IMR-90 (cell line): ENCODE data around the gene PTPRCAP. TPM values are rescaled to one million over a fixed set of nuclear protein-coding genes. Genes with fewer than 3 reads are reported as not detected.

Source experiments
- ATAC-seq: fragments of 200-7000 bp; cut with Tn5 transposase; 2 replicates; pipeline ENCODE4 v1.9.1; 2020; ENCODE audit warnings: low read depth, mild to moderate bottlenecking, moderate library complexity
- BruUV-seq: library from RNA; stranded (reverse); fragments of 400-500 nt; replicated peaks from 2 replicates; lab custom pipeline; 2021; lab: Mats Ljungman, UMichigan
- CTCF ChIA-PET: fragments of 300-600 bp; formaldehyde crosslinking; extraction: SDS; loops from one replicate; lab custom pipeline; 2021; ENCODE audit warnings: antibody characterized with exemption; lab: Yijun Ruan, JAX
- POLR2A ChIA-PET: fragments of 300-600 bp; sonication (Branson Sonifier 250); formaldehyde crosslinking; loops from one replicate; lab custom pipeline; 2022; ENCODE audit warnings: antibody characterized with exemption; ENCODE audit not compliant: unreplicated experiment; lab: Charles Lee
- DNase-seq: peaks from one replicate; pipeline ENCODE4 v3.0.0; 2013
- H2AFZ ChIP-seq: replicated peaks from 2 replicates; pipeline ENCODE3; 2013; ENCODE audit warnings: low read length, mild to moderate bottlenecking; ENCODE audit not compliant: poor library complexity
- H2AK5ac ChIP-seq: 2 replicates; pipeline ENCODE4 v1.6.1; 2013; ENCODE audit warnings: low read depth, low read length, inconsistent platforms
- H2AK9ac ChIP-seq: replicated peaks from 2 replicates; pipeline ENCODE3; 2013; ENCODE audit warnings: mild to moderate bottlenecking, low read depth, low read length, moderate library complexity; ENCODE audit not compliant: poor library complexity
- H2BK120ac ChIP-seq: 2 replicates; pipeline ENCODE4 v1.6.1; 2013; ENCODE audit warnings: low read depth, low read length, inconsistent platforms
- H2BK15ac ChIP-seq: 3 replicates; pipeline ENCODE4 v1.6.1; 2013; ENCODE audit warnings: low read depth, low read length, inconsistent platforms
- H2BK20ac ChIP-seq: 2 replicates; pipeline ENCODE4 v1.6.1; 2013; ENCODE audit warnings: low read depth, mild to moderate bottlenecking, inconsistent platforms, low read length, moderate library complexity
- H2BK5ac ChIP-seq: 2 replicates; pipeline ENCODE4 v1.6.1; 2013; ENCODE audit warnings: mild to moderate bottlenecking, low read depth, low read length, inconsistent platforms; ENCODE audit not compliant: poor library complexity, severe bottlenecking
- H3K14ac ChIP-seq: replicated peaks from 2 replicates; pipeline ENCODE4 v1.6.1; 2013; ENCODE audit warnings: low read depth, low read length, inconsistent platforms
- H3K18ac ChIP-seq: 2 replicates; pipeline ENCODE4 v1.6.1; 2013; ENCODE audit warnings: low read depth, low read length, control low read depth
- H3K23ac ChIP-seq: 2 replicates; pipeline ENCODE4 v1.6.1; 2013; ENCODE audit warnings: low read depth, low read length, inconsistent platforms
- H3K27ac ChIP-seq: 2 replicates; pipeline ENCODE4 v1.5.1; 2013; ENCODE audit warnings: mild to moderate bottlenecking, control low read depth, low read length; ENCODE audit not compliant: insufficient read depth
- H3K27me3 ChIP-seq: 2 replicates; pipeline ENCODE4 v1.6.1; 2013; ENCODE audit warnings: low read length; ENCODE audit not compliant: control insufficient read depth, insufficient read depth
- H3K36me3 ChIP-seq: 2 replicates; pipeline ENCODE4 v1.6.1; 2013; ENCODE audit warnings: low read length, mixed read lengths; ENCODE audit not compliant: control insufficient read depth, insufficient read depth
- H3K4ac ChIP-seq: 2 replicates; pipeline ENCODE4 v1.6.1; 2013; ENCODE audit warnings: low read depth, low read length, inconsistent platforms
- H3K4me1 ChIP-seq: 2 replicates; pipeline ENCODE4 v1.6.1; 2013; ENCODE audit warnings: low read length, mixed read lengths; ENCODE audit not compliant: control insufficient read depth, insufficient read depth
- H3K4me2 ChIP-seq: 2 replicates; pipeline ENCODE4 v1.6.1; 2013; ENCODE audit warnings: low read depth, mild to moderate bottlenecking, control low read depth, low read length, moderate library complexity
- H3K4me3 ChIP-seq: 2 replicates; pipeline ENCODE4 v1.5.1; 2013; ENCODE audit warnings: low read depth, mild to moderate bottlenecking, control low read depth, low read length, moderate library complexity; ENCODE audit not compliant: insufficient read depth
- H3K56ac ChIP-seq: 2 replicates; pipeline ENCODE4 v1.6.1; 2013; ENCODE audit warnings: low read length, inconsistent platforms; ENCODE audit not compliant: insufficient read depth; ENCODE audit errors: extremely low read depth
- H3K79me1 ChIP-seq, 2 experiments: 2 replicates each; pipeline ENCODE4 v1.6.1; 2013; ENCODE audit warnings: low read length in 2 of 2, inconsistent platforms in 1 of 2, low read depth in 1 of 2
- H3K9ac ChIP-seq: 2 replicates; pipeline ENCODE4 v1.6.1; 2013; ENCODE audit warnings: low read depth, low read length, control low read depth
- H3K9me1 ChIP-seq: 2 replicates; pipeline ENCODE4 v1.6.1; 2013; ENCODE audit warnings: low read length, inconsistent platforms; ENCODE audit not compliant: insufficient read depth
- H3K9me3 ChIP-seq: 2 replicates; pipeline ENCODE4 v1.6.1; 2013; ENCODE audit warnings: low read length; ENCODE audit not compliant: control insufficient read depth, insufficient read depth
- H4K20me1 ChIP-seq: 2 replicates; pipeline ENCODE4 v1.6.1; 2013; ENCODE audit warnings: low read length, inconsistent platforms; ENCODE audit not compliant: insufficient read depth
- H4K5ac ChIP-seq: 2 replicates; pipeline ENCODE4 v1.6.1; 2013; ENCODE audit warnings: mild to moderate bottlenecking, low read depth, low read length, control low read depth
- H4K8ac ChIP-seq, 2 experiments: 2 replicates each; pipeline ENCODE4 v1.6.1; 2013; ENCODE audit warnings: low read depth in 2 of 2, low read length in 2 of 2, control low read depth in 1 of 2, inconsistent platforms in 1 of 2
- H4K91ac ChIP-seq: 2 replicates; pipeline ENCODE4 v1.6.1; 2013; ENCODE audit warnings: low read depth, low read length, inconsistent platforms; ENCODE audit not compliant: insufficient read depth
- BHLHE40 ChIP-seq: fragments of 150-350 bp; IDR thresholded peaks from 2 replicates; pipeline ENCODE4 v1.6.1; 2016; ENCODE audit warnings: mild to moderate bottlenecking, low read depth, low read length
- CEBPB ChIP-seq: IDR thresholded peaks from 2 replicates; pipeline ENCODE4 v1.6.1; 2012; ENCODE audit warnings: low read depth, low read length, improper control_type of control experiment
- CHD1 ChIP-seq: IDR thresholded peaks from 2 replicates; pipeline ENCODE4 v1.6.1; 2012; ENCODE audit warnings: low read depth, low read length, improper control_type of control experiment
- ELK1 ChIP-seq: fragments of 150-350 bp; IDR thresholded peaks from 2 replicates; pipeline ENCODE4 v1.6.1; 2016; ENCODE audit warnings: low read depth, mild to moderate bottlenecking, low read length, moderate library complexity, borderline replicate concordance
- MAFK ChIP-seq: IDR thresholded peaks from 2 replicates; pipeline ENCODE4 v1.6.1; 2012; ENCODE audit warnings: low read depth, low read length, improper control_type of control experiment
- MAZ ChIP-seq: IDR thresholded peaks from 2 replicates; pipeline ENCODE4 v1.6.1; 2012; ENCODE audit warnings: low read depth, mild to moderate bottlenecking, low read length, improper control_type of control experiment, moderate library complexity, borderline replicate concordance
- MXI1 ChIP-seq: IDR thresholded peaks from 2 replicates; pipeline ENCODE4 v1.6.1; 2012; ENCODE audit warnings: low read depth, mild to moderate bottlenecking, low read length, moderate library complexity, borderline replicate concordance
- NFE2L2 ChIP-seq: fragments of 150-350 bp; IDR thresholded peaks from 2 replicates; pipeline ENCODE4 v1.6.1; 2016; ENCODE audit warnings: low read depth, mild to moderate bottlenecking, low read length
- POLR2A ChIP-seq: IDR thresholded peaks from 2 replicates; pipeline ENCODE4 v1.6.1; 2012; ENCODE audit warnings: mild to moderate bottlenecking, low read depth, low read length
- RAD21 ChIP-seq: IDR thresholded peaks from 2 replicates; pipeline ENCODE4 v1.6.1; 2012; ENCODE audit warnings: low read length, improper control_type of control experiment
- RCOR1 ChIP-seq: IDR thresholded peaks from 2 replicates; pipeline ENCODE4 v1.6.1; 2012; ENCODE audit warnings: mild to moderate bottlenecking, low read length, improper control_type of control experiment; ENCODE audit not compliant: insufficient replicate concordance
- RFX5 ChIP-seq: IDR thresholded peaks from 2 replicates; pipeline ENCODE4 v1.8.0; 2012; ENCODE audit warnings: low read depth, mild to moderate bottlenecking, low read length, moderate library complexity
- SMC3 ChIP-seq: fragments of 150-350 bp; IDR thresholded peaks from 2 replicates; pipeline ENCODE4 v1.6.1; 2016; ENCODE audit warnings: low read depth, mild to moderate bottlenecking, antibody characterized with exemption, low read length, moderate library complexity
- WGBS, 2 experiments: methylation state at CpG; one replicate each; pipeline versions ENCODE4 v1.1.5 to v1.1.7; 2013; ENCODE audit warnings: missing lambda C conversion rate in 2 of 2; ENCODE audit not compliant: insufficient read length in 1 of 2; ENCODE audit errors: extremely low coverage in 2 of 2; 5-methylcytosine and 5-hydroxymethylcytosine counted together
- dilution Hi-C: fragments of 300-500 bp; cut with HindIII; formaldehyde crosslinking; loops from one replicate; pipeline ENCODE4 v1.14.3; 2018; ENCODE audit warnings: low sequenced_read_pairs; ENCODE audit not compliant: unreplicated experiment
- in situ Hi-C: fragments of 300-500 bp; cut with MboI; formaldehyde crosslinking; loops from 3 replicates; pipeline ENCODE4 v1.14.3; 2019; ENCODE audit warnings: low sequenced_read_pairs, inconsistent platforms, mixed read lengths
- intact Hi-C: fragments of 100-400 bp; cut with micrococcal nuclease; formaldehyde crosslinking; loops from 2 replicates; pipeline ENCODE4 v1.10.0; 2022
- polyA plus RNA-seq, 3 experiments: library from polyadenylated mRNA; depleted of rRNA; stranded (reverse); fragments of >200 nt; gene quantifications; 2 replicates each; pipeline ENCODE4 v1.2.3, GENCODE V29; 2012; ENCODE audit warnings: low replicate concordance in 1 of 3
- total RNA-seq: library from RNA; depleted of rRNA; stranded (reverse); fragments of >200 nt; gene quantifications from 2 replicates; pipeline ENCODE4 v1.2.3, GENCODE V29; 2012
- TF ChIP-seq, protein P1 (sequence below): conservative IDR thresholded peaks from 2 replicates; pipeline ENCODE4 v1.5.1; 2012; ENCODE audit warnings: mild to moderate bottlenecking, low read depth, low read length, improper control_type of control experiment

Gene PTPRCAP
- total and polyA plus RNA-seq, 2 of the 4 experiments (the other 2 are of a cell fraction): 0.24 TPM; not detected in 1

- Histone ChIP-seq H2BK120ac (no peak overlapping the region), H3K36me3 (peaks cover 41% of the 10 kb centered on the region), H3K27ac (peak overlapping the region; percentile 87), H3K14ac (peak overlapping the region; percentile 89), H4K5ac (no peak overlapping the region), H3K79me1 (peaks cover 17 to 35% of the 10 kb centered on the region in 2 experiments; a peak in 3 of 4 replicates), H3K27me3 (no peaks in the 10 kb centered on the region), H3K56ac (no peak overlapping the region; the same call in none of the 2 replicates), H3K9me3 (no peaks in the 10 kb centered on the region), H2AK5ac (peak overlapping the region; percentile 66), H2AFZ (peak overlapping the region; percentile 8), H2BK5ac (peak overlapping the region; percentile 5), H4K8ac (peak overlapping the region in 1 of 2 experiments; percentile 86; a peak in 1 of 4 replicates), H3K23ac (peak overlapping the region; percentile 86), H3K4ac (peak overlapping the region; percentile 76), H2BK15ac (no peak overlapping the region), H4K20me1 (peaks cover 33% of the 10 kb centered on the region), H3K9ac (peak overlapping the region; percentile 84), H2BK20ac (no peak overlapping the region), H3K4me3 (peak overlapping the region; percentile 72), H3K4me1 (peaks cover 13% of the 10 kb centered on the region), H3K9me1 (no peaks in the 10 kb centered on the region), H4K91ac (peak overlapping the region; percentile 2; the same call in 1 of the 2 replicates), H2AK9ac (peak overlapping the region; percentile 99), H3K18ac (no peak overlapping the region), H3K4me2 (peak overlapping the region; percentile 98)
- ChIA-PET POLR2A (interaction anchor here (0.5 to 1.2 kb wide), 2 partner anchors 44 to 69 kb away, joined by 4 to 7 read pairs; partner anchors contain the start of gene TMEM134), CTCF (interaction anchor here (0.7 kb wide), 1 partner anchor 73 kb away, joined by 3 read pairs; no protein-coding TSS in a partner anchor)
- BruUV-seq: no TSS peak
- 51% methylated on average over 12 of the region's 23 CpGs; no CpG with 5 or more reads in 1 of the 2 experiments for WGBS, 2 experiments
- ATAC-seq: no peak
- DNase-seq: no peak
- in situ Hi-C loops (no loop called here), intact Hi-C loops (loop anchor here (2.0 kb wide), 1 partner anchor 108 kb away; the partner anchor contains the start of gene CDK2AP2), dilution Hi-C loops (no loop called here)
- TF ChIP-seq POLR2A (no peak), CEBPB (no peak), MXI1 (no peak), CHD1 (no peak), RAD21 (no peak), SMC3 (no peak), ELK1 (no peak), MAZ (no peak), RFX5 (no peak), BHLHE40 (no peak), MAFK (no peak), NFE2L2 (no peak), RCOR1 (no peak)
- TF ChIP-seq, protein P1, sequence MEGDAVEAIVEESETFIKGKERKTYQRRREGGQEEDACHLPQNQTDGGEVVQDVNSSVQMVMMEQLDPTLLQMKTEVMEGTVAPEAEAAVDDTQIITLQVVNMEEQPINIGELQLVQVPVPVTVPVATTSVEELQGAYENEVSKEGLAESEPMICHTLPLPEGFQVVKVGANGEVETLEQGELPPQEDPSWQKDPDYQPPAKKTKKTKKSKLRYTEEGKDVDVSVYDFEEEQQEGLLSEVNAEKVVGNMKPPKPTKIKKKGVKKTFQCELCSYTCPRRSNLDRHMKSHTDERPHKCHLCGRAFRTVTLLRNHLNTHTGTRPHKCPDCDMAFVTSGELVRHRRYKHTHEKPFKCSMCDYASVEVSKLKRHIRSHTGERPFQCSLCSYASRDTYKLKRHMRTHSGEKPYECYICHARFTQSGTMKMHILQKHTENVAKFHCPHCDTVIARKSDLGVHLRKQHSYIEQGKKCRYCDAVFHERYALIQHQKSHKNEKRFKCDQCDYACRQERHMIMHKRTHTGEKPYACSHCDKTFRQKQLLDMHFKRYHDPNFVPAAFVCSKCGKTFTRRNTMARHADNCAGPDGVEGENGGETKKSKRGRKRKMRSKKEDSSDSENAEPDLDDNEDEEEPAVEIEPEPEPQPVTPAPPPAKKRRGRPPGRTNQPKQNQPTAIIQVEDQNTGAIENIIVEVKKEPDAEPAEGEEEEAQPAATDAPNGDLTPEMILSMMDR: no peak
Observed at GRCh38 chr11:67400251-67400941, 37.1 kb downstream of the PTPRCAP start.
